IMR-90 (cell line): ENCODE data around the gene PEA15.

Experiments used
- CEBPB ChIP-seq: IDR thresholded peaks from 2 replicates; pipeline ENCODE4 v1.6.1; 2012; ENCODE audit warnings: low read depth, low read length, improper control_type of control experiment
- POLR2A ChIP-seq: IDR thresholded peaks from 2 replicates; pipeline ENCODE4 v1.6.1; 2012; ENCODE audit warnings: mild to moderate bottlenecking, low read depth, low read length
- TF ChIP-seq, protein P1 (sequence below): conservative IDR thresholded peaks from 2 replicates; pipeline ENCODE4 v1.5.1; 2012; ENCODE audit warnings: mild to moderate bottlenecking, low read depth, low read length, improper control_type of control experiment

GRCh38 chr1:160167580-160167979 lies 37.6 kb upstream of the PEA15 start:
- TF ChIP-seq, protein P1, sequence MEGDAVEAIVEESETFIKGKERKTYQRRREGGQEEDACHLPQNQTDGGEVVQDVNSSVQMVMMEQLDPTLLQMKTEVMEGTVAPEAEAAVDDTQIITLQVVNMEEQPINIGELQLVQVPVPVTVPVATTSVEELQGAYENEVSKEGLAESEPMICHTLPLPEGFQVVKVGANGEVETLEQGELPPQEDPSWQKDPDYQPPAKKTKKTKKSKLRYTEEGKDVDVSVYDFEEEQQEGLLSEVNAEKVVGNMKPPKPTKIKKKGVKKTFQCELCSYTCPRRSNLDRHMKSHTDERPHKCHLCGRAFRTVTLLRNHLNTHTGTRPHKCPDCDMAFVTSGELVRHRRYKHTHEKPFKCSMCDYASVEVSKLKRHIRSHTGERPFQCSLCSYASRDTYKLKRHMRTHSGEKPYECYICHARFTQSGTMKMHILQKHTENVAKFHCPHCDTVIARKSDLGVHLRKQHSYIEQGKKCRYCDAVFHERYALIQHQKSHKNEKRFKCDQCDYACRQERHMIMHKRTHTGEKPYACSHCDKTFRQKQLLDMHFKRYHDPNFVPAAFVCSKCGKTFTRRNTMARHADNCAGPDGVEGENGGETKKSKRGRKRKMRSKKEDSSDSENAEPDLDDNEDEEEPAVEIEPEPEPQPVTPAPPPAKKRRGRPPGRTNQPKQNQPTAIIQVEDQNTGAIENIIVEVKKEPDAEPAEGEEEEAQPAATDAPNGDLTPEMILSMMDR: no peak
- TF ChIP-seq CEBPB (no peak), POLR2A (no peak)
